ENCODE results near the gene MTCL3.

The MTCL3 gene

DNA sequence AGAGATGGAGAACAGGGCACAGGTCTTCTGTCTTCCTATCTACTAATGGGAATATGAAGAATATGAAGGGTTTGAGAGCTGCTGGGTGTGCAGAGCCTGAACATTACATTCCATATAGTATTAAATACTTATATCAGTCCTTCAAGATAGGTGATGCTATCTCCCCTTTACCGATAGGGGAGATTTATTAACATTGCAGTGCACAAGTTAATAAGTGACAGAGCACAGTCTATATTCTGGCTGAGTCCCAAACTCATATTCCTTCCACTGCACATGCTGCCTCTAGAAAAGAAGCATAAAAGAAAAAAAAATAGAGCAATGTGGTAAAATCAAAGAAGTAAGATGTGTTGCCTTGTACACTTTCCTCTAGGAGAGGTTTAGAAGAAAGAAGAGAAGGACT is 41.5 kb downstream of the MTCL3 start:
- H3K9ac ChIP-seq, result no peak overlapping the region
- H3K27me3 ChIP-seq (ENCODE audit: insufficient read depth, low read depth), result no peaks in the 10 kb centered on the region
- H3K4me2 ChIP-seq, result no peak overlapping the region
- no peak overlapping the region for H2AFZ ChIP-seq (ENCODE audit: low read depth)
- H3K4me1 ChIP-seq (ENCODE audit: low read depth, poor library complexity, severe bottlenecking), result no peaks in the 10 kb centered on the region
- no peak overlapping the region for H3K27ac ChIP-seq
- no peak overlapping the region for H3K4me3 ChIP-seq (IDR thresholded peaks at IDR 0.05; ENCODE audit: insufficient read depth, low read depth, low read length)
- H4K20me1 ChIP-seq (ENCODE audit: insufficient read depth), result no peaks in the 10 kb centered on the region
- no peaks in the 10 kb centered on the region for H3K36me3 ChIP-seq (ENCODE audit: insufficient read depth)
- no peaks in the 10 kb centered on the region for H3K79me2 ChIP-seq (ENCODE audit: insufficient read depth, low read depth)
- TF ChIP-seq, protein P1, sequence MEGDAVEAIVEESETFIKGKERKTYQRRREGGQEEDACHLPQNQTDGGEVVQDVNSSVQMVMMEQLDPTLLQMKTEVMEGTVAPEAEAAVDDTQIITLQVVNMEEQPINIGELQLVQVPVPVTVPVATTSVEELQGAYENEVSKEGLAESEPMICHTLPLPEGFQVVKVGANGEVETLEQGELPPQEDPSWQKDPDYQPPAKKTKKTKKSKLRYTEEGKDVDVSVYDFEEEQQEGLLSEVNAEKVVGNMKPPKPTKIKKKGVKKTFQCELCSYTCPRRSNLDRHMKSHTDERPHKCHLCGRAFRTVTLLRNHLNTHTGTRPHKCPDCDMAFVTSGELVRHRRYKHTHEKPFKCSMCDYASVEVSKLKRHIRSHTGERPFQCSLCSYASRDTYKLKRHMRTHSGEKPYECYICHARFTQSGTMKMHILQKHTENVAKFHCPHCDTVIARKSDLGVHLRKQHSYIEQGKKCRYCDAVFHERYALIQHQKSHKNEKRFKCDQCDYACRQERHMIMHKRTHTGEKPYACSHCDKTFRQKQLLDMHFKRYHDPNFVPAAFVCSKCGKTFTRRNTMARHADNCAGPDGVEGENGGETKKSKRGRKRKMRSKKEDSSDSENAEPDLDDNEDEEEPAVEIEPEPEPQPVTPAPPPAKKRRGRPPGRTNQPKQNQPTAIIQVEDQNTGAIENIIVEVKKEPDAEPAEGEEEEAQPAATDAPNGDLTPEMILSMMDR (conservative IDR thresholded peaks at IDR 0.05; ENCODE audit: low read depth, low read length), result no peak

DNA sequence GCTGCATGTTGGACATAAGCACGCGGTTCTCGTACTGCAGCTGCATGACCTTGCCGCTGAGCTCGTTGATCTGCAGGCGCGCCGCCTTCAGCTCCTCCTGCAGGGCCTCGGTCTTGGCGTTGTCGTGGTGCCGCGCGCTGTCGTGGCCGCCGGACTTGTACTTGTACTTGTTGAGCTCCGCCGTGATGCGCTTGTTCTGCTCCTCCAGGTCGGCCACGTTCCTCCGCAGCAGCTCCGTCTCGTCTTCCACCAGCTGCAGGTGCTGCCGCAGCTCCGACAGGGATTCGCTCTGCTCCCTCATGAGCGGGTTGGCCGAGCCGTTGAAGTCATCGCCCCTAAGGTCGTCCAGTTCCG is 43.3 kb downstream of the MTCL3 start:
- Histone ChIP-seq H3K79me2 (ENCODE audit: insufficient read depth, low read depth) (no peaks in the 10 kb centered on the region), H3K9ac (no peak overlapping the region), H3K4me1 (ENCODE audit: low read depth, poor library complexity, severe bottlenecking) (no peaks in the 10 kb centered on the region), H3K4me3 (IDR thresholded peaks at IDR 0.05; ENCODE audit: insufficient read depth, low read depth, low read length) (no peak overlapping the region), H3K27ac (no peak overlapping the region), H3K4me2 (no peak overlapping the region), H3K36me3 (ENCODE audit: insufficient read depth) (no peaks in the 10 kb centered on the region), H4K20me1 (ENCODE audit: insufficient read depth) (no peaks in the 10 kb centered on the region), H2AFZ (ENCODE audit: low read depth) (no peak overlapping the region), H3K27me3 (ENCODE audit: insufficient read depth, low read depth) (no peaks in the 10 kb centered on the region)
- TF ChIP-seq, protein P1 (conservative IDR thresholded peaks at IDR 0.05; ENCODE audit: low read depth, low read length), result no peak

DNA sequence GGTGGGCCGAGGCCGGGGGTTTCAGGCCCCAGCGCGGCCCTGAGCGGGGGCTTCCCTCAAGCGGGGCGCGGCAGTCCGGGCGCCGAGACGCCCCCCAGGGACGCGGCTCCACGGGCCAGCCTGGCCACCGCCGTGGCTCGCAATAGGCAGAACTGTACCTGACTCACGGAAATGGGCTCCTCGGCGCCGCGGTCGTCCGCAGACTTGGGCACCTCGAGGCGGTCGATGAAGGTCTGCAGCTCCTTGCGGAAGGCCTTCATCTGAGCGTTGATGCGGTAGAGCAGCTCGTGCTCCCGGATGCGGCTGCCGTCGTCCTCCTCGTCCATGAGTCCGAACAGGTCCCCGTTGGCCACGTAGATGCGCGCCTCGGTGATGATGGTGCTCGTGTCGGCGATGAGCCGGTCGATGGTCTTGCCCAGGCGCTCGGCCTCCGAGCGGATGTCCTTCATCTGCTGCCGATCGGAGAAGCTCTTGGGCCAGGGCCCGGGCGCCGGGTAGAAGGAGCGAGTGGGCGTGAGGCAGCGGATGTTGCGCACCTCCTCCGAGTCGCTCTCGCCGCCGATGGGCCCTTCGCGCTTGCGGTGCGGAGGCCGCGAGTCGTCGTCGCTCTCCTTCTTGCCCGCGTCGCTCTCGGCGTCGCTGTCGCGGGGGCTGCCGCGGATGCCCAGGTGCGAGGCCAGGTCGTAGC is 43.9 kb downstream of the MTCL3 start:
- no peaks in the 10 kb centered on the region for H3K4me1 ChIP-seq (ENCODE audit: low read depth, poor library complexity, severe bottlenecking)
- H3K79me2 ChIP-seq (ENCODE audit: insufficient read depth, low read depth), result no peaks in the 10 kb centered on the region
- H3K36me3 ChIP-seq (ENCODE audit: insufficient read depth), result no peaks in the 10 kb centered on the region
- H3K9ac ChIP-seq, result no peak overlapping the region
- H2AFZ ChIP-seq (ENCODE audit: low read depth), result no peak overlapping the region
- no peaks in the 10 kb centered on the region for H4K20me1 ChIP-seq (ENCODE audit: insufficient read depth)
- H3K4me3 ChIP-seq (IDR thresholded peaks at IDR 0.05; ENCODE audit: insufficient read depth, low read depth, low read length), result no peak overlapping the region
- H3K27ac ChIP-seq, result no peak overlapping the region
- H3K27me3 ChIP-seq (ENCODE audit: insufficient read depth, low read depth), result no peaks in the 10 kb centered on the region
- TF ChIP-seq, protein P1 (conservative IDR thresholded peaks at IDR 0.05; ENCODE audit: low read depth, low read length), result no peak
- no peak overlapping the region for H3K4me2 ChIP-seq

- TF ChIP-seq, protein P1 (conservative IDR thresholded peaks at IDR 0.05; ENCODE audit: low read depth, low read length), result no peak
- Histone ChIP-seq H4K20me1 (ENCODE audit: insufficient read depth) (no peaks in the 10 kb centered on the region), H3K9ac (no peak overlapping the region), H2AFZ (ENCODE audit: low read depth) (no peak overlapping the region), H3K4me1 (ENCODE audit: low read depth, poor library complexity, severe bottlenecking) (no peaks in the 10 kb centered on the region), H3K4me3 (IDR thresholded peaks at IDR 0.05; ENCODE audit: insufficient read depth, low read depth, low read length) (no peak overlapping the region), H3K4me2 (no peak overlapping the region), H3K36me3 (ENCODE audit: insufficient read depth) (no peaks in the 10 kb centered on the region), H3K27ac (no peak overlapping the region), H3K79me2 (ENCODE audit: insufficient read depth, low read depth) (no peaks in the 10 kb centered on the region), H3K27me3 (ENCODE audit: insufficient read depth, low read depth) (no peaks in the 10 kb centered on the region)
Measured at GRCh38 chr6:127471379-127472255, 47.5 kb downstream of the MTCL3 start.

All from KMS-11 (cell line).